Mesendoderm (in vitro differentiated cells): ENCODE results near the gene RASSF4.

Experiments used
- DNase-seq: peaks from one replicate; pipeline ENCODE4 v3.0.0; 2013
- H2AK5ac ChIP-seq: 2 replicates; pipeline ENCODE4 v1.6.1; 2013; ENCODE audit warnings: low read length, inconsistent platforms
- H2BK120ac ChIP-seq: 2 replicates; pipeline ENCODE4 v1.6.1; 2013; ENCODE audit warnings: low read depth, mild to moderate bottlenecking, low read length, moderate library complexity, mixed read lengths
- H2BK15ac ChIP-seq: replicated peaks from 2 replicates; pipeline ENCODE4 v1.6.1; 2013; ENCODE audit warnings: low read depth, mild to moderate bottlenecking, moderate library complexity
- H2BK5ac ChIP-seq: 2 replicates; pipeline ENCODE4 v1.6.1; 2013; ENCODE audit warnings: low read length, inconsistent platforms
- H3K18ac ChIP-seq: 2 replicates; pipeline ENCODE4 v1.6.1; 2013; ENCODE audit warnings: mild to moderate bottlenecking, low read length, mixed read lengths
- H3K23ac ChIP-seq: one replicate; pipeline ENCODE4 v1.6.1; 2013; ENCODE audit warnings: low read length
- H3K27ac ChIP-seq: 2 replicates; pipeline ENCODE4 v1.5.1; 2013; ENCODE audit warnings: low read depth, mild to moderate bottlenecking, inconsistent platforms, low read length, moderate library complexity
- H3K27me3 ChIP-seq: 2 replicates; pipeline ENCODE4 v1.6.1; 2013; ENCODE audit warnings: low read length, control low read depth, mild to moderate bottlenecking, inconsistent platforms; ENCODE audit not compliant: insufficient read depth, poor library complexity
- H3K36me3 ChIP-seq: 2 replicates; pipeline ENCODE4 v1.6.1; 2013; ENCODE audit warnings: low read length, inconsistent platforms; ENCODE audit not compliant: control insufficient read depth, insufficient read depth
- H3K4ac ChIP-seq: one replicate; pipeline ENCODE4 v1.6.1; 2013; ENCODE audit warnings: low read depth, mild to moderate bottlenecking, low read length, moderate library complexity
- H3K4me1 ChIP-seq: 2 replicates; pipeline ENCODE4 v1.6.1; 2013; ENCODE audit warnings: low read depth, low read length, inconsistent platforms; ENCODE audit not compliant: control insufficient read depth
- H3K4me2 ChIP-seq: 2 replicates; pipeline ENCODE4 v1.6.1; 2013; ENCODE audit warnings: low read length
- H3K4me3 ChIP-seq: 2 replicates; pipeline ENCODE4 v1.5.1; 2013; ENCODE audit warnings: mild to moderate bottlenecking, low read length
- H3K56ac ChIP-seq: one replicate; pipeline ENCODE4 v1.6.1; 2013; ENCODE audit warnings: low read length
- H3K79me1 ChIP-seq: 2 replicates; pipeline ENCODE4 v1.6.1; 2013; ENCODE audit warnings: low read length, inconsistent platforms
- H3K79me2 ChIP-seq: 2 replicates; pipeline ENCODE4 v1.6.1; 2013; ENCODE audit warnings: mild to moderate bottlenecking, low read length; ENCODE audit not compliant: control insufficient read depth, insufficient read depth
- H3K9ac ChIP-seq: 2 replicates; pipeline ENCODE4 v1.6.1; 2013; ENCODE audit warnings: low read length, inconsistent platforms
- H4K5ac ChIP-seq: one replicate; pipeline ENCODE4 v1.6.1; 2013; ENCODE audit warnings: low read length
- H4K8ac ChIP-seq: one replicate; pipeline ENCODE4 v1.6.1; 2013; ENCODE audit warnings: low read depth, mild to moderate bottlenecking, control low read depth, low read length, moderate library complexity
- WGBS: extraction: QIAGEN DNeasy Blood & Tissue Kit; methylation state at CpG from one replicate; pipeline ENCODE4 v1.1.7; 2013; ENCODE audit warnings: low lambda C conversion rate, missing lambda C conversion rate; ENCODE audit not compliant: insufficient coverage; ENCODE audit errors: extremely low coverage; 5-methylcytosine and 5-hydroxymethylcytosine counted together

RASSF4 gene

DNA sequence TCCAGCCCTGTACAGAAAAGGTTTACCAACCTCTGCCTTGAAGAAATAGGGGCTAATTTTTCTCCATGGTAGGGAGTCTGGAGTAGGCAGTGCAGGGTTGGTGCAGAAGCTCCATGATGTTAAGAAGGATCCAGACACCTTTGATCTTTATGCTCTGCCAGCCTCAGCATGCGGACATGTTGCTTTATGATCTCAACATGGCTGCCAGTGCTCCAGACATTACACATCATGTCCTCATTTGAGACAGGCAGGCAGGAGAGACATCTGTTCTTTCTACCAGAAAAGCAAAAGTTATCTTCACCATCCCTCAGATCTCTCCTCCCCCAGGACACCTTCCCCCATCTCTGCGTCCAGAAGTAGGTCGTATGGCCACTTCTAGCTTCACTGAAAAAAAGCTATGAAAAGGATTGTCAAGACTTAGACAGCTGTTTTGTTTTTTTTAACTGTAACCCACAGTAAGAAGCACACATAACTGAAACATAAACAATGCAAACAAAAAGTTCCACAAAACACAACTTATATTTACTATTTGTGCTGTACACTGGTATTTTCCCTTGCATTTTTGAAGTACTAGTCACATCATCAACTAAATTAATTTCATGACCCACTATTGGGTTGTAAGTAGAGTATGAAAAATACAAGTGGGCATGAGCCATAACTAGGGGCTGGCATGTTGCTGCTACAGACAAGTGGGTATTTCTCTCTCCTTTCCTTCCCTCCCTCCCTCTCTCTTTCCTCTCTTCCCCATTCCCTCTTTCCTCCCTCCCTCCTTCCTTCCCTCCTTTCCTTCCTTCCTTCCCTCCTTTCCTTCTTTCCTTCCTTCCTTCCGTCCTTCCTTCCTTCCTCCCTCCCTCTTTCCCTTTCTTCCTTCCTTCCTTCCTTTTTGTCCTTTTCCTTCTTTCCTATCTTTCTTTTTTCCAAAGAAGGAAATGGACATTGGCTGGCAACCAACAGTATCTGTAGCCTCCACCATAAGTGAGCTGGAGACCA lies 2.6 kb upstream of the RASSF4 start:
- Histone ChIP-seq H2BK5ac (no peak overlapping the region), H2BK120ac (no peak overlapping the region), H3K27me3 (no peaks in the 10 kb centered on the region), H4K8ac (no peak overlapping the region), H3K23ac (no peak overlapping the region), H2BK15ac (no peak overlapping the region), H3K4me2 (no peak overlapping the region), H3K4ac (no peak overlapping the region), H4K5ac (no peak overlapping the region), H3K18ac (no peak overlapping the region), H3K56ac (no peak overlapping the region), H3K36me3 (no peaks in the 10 kb centered on the region), H3K4me3 (no peak overlapping the region), H3K9ac (no peak overlapping the region), H3K4me1 (peaks cover 10% of the 10 kb centered on the region), H3K27ac (no peak overlapping the region), H3K79me2 (no peaks in the 10 kb centered on the region), H2AK5ac (no peak overlapping the region), H3K79me1 (no peaks in the 10 kb centered on the region)
- WGBS = no CpG with 5 or more reads among the region's 4 CpGs
- no peak for DNase-seq

DNA sequence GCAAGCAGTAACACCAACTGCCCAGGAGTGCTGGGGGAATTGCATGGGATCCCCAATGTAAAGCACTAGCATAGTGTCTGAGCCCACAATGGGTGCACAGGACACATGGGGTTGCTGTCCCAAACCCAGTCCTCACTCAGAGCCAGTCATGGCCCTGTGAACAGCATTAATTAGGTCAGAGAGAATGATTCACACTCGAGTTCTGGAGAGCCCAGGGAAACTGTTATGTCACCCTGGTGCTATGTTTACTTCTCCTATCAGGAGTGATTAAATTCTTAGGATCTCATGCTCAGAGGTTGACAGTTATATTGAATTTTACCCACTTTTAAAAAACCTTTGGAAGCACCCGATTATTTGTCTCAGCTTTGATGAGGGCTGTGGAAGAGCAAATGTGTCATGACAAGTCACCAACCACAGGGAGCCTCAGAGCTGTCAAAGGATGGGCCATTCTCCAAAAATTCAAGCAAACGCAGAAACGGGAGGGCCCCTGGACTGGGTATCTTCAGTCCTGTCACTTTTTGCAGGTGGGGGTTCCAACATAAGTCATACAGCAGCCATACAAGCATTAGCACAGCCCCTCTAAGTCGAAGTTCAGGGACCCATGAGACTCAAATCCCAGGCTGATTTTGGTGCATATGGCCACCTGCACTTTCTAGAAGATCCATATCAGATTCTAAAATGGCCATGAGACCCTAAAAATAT lies 1.3 kb upstream of the RASSF4 start:
- Histone ChIP-seq H2BK5ac (no peak overlapping the region), H3K4me3 (no peak overlapping the region), H3K27ac (no peak overlapping the region), H3K79me1 (no peaks in the 10 kb centered on the region), H3K4ac (no peak overlapping the region), H3K79me2 (no peaks in the 10 kb centered on the region), H3K27me3 (no peaks in the 10 kb centered on the region), H2AK5ac (no peak overlapping the region), H3K18ac (no peak overlapping the region), H2BK15ac (no peak overlapping the region), H3K56ac (peak overlapping the region; percentile 92), H3K9ac (peak overlapping the region; percentile 87), H4K8ac (no peak overlapping the region), H3K23ac (no peak overlapping the region), H3K4me1 (peaks cover 4% of the 10 kb centered on the region), H2BK120ac (no peak overlapping the region), H3K4me2 (peak overlapping the region; percentile 79), H4K5ac (no peak overlapping the region), H3K36me3 (no peaks in the 10 kb centered on the region)
- no CpG with 5 or more reads among the region's 5 CpGs for WGBS
- DNase-seq = peak; percentile 53

DNA sequence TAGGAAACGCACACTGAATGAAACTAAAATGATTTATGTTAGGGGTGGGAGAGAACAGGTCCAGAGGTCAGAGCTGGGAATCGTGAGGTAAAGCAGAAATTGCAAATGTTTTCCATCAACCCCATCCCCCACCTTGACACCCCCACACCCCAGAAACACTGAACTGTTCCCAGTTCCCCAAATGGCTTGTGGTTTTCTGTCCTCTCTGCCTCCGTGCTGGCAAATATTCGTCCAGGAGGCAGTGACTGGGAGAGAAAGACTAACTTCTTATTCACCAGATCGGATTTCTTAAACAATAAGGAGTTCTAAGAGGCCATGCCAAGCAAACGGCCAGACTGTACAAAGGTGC lies 730 bp upstream of the RASSF4 start:
- H3K4me1 ChIP-seq = peaks cover 4% of the 10 kb centered on the region
- no peak overlapping the region for H3K27ac ChIP-seq
- peak overlapping the region; percentile 87 for H3K9ac ChIP-seq
- H3K79me2 ChIP-seq = no peaks in the 10 kb centered on the region
- no peak overlapping the region for H2BK5ac ChIP-seq
- no peaks in the 10 kb centered on the region for H3K79me1 ChIP-seq
- no peak overlapping the region for H4K5ac ChIP-seq
- peak overlapping the region; percentile 92 for H3K56ac ChIP-seq
- H3K4me3 ChIP-seq = peak overlapping the region; percentile 75
- no peak overlapping the region for H2AK5ac ChIP-seq
- no peaks in the 10 kb centered on the region for H3K27me3 ChIP-seq
- DNase-seq = no peak
- H2BK15ac ChIP-seq = no peak overlapping the region
- no peak overlapping the region for H4K8ac ChIP-seq
- no peaks in the 10 kb centered on the region for H3K36me3 ChIP-seq
- no CpG with 5 or more reads among the region's 6 CpGs for WGBS
- H2BK120ac ChIP-seq = no peak overlapping the region
- H3K23ac ChIP-seq = no peak overlapping the region
- peak overlapping the region; percentile 91 for H3K4ac ChIP-seq
- peak overlapping the region; percentile 79 for H3K4me2 ChIP-seq
- peak overlapping the region; percentile 93 for H3K18ac ChIP-seq

DNA sequence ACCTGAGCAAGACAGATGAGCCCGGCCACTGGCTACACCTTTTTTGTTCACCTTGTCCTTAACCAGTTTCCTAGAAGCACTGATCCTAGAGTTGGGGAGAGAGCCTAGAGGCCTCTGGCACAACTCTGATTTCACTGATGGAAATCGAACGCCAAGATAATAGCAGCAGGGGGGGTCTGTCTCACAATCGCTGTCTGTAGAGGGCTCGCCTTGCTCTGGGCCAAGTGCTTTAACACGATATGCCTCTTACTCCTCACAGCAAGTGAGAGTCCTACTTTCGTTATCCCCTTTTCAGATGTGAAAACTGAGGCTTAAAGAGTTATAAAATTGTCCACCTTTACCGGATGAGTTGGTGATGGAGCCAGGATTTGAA lies 472 bp downstream of the RASSF4 start:
- Histone ChIP-seq H3K4ac (no peak overlapping the region), H3K18ac (no peak overlapping the region), H3K4me3 (no peak overlapping the region), H2BK120ac (no peak overlapping the region), H2BK15ac (no peak overlapping the region), H2BK5ac (no peak overlapping the region), H3K4me1 (peaks cover 6% of the 10 kb centered on the region), H3K79me2 (no peaks in the 10 kb centered on the region), H3K27ac (no peak overlapping the region), H3K9ac (peak overlapping the region; percentile 68), H3K79me1 (no peaks in the 10 kb centered on the region), H2AK5ac (no peak overlapping the region), H4K8ac (no peak overlapping the region), H3K4me2 (peak overlapping the region; percentile 99), H3K27me3 (no peaks in the 10 kb centered on the region), H3K36me3 (no peaks in the 10 kb centered on the region), H4K5ac (no peak overlapping the region), H3K23ac (no peak overlapping the region), H3K56ac (peak overlapping the region; percentile 90)
- no CpG with 5 or more reads among the region's 8 CpGs for WGBS
- DNase-seq = peak; percentile 68

DNA sequence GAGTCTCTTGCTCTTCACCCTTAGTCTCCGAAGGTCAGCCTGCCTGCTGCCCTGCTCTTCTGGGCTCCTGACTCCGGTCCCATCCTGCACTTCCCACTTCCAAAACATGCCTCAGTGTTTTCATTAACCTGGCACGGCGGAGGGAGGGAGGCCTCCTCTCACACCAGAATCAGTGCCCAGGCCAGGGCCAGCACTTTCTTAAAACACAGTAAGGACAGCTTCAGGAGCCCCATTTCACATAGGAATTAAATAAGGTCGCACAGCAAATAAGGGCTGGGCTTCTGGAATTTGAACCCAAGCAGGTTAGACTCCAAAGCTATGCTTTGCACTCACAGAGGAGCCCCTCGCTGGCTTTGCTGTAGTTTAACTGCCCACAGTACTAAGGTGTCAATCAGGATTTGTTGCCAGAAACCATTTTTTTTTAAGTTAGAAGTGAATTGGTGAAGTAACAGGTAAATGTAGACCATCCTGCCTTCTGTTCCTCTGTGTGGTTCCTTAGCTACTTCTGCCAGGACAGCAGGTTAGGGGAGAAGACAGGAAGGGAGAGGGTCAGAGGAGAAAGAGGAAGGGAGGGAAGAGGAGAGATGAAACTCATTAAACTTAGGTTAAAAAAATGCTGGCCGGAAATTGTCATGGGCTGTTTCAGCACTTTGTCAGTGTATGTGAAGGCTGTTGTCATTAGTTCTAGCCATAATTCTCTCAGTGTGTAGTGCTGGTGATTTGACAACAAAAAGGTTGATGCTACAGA lies 1.1 kb downstream of the RASSF4 start:
- Histone ChIP-seq H2BK5ac (no peak overlapping the region), H3K18ac (no peak overlapping the region), H3K23ac (no peak overlapping the region), H3K56ac (peak overlapping the region; percentile 19), H2BK120ac (no peak overlapping the region), H3K4me3 (no peak overlapping the region), H3K9ac (no peak overlapping the region), H4K5ac (no peak overlapping the region), H3K79me1 (no peaks in the 10 kb centered on the region), H3K4ac (no peak overlapping the region), H4K8ac (no peak overlapping the region), H2AK5ac (no peak overlapping the region), H3K36me3 (no peaks in the 10 kb centered on the region), H2BK15ac (no peak overlapping the region), H3K27me3 (no peaks in the 10 kb centered on the region), H3K79me2 (no peaks in the 10 kb centered on the region), H3K27ac (no peak overlapping the region), H3K4me2 (no peak overlapping the region), H3K4me1 (peaks cover 6% of the 10 kb centered on the region)
- no peak for DNase-seq
- no CpG with 5 or more reads among the region's 7 CpGs for WGBS
